NCI-H69 (cell line): ENCODE results near the gene P2RX2.

Experiments
- DNase-seq: peaks from one replicate; lab custom pipeline; 2025; lab: John Stamatoyannopoulos, UW

The P2RX2 gene

DNA sequence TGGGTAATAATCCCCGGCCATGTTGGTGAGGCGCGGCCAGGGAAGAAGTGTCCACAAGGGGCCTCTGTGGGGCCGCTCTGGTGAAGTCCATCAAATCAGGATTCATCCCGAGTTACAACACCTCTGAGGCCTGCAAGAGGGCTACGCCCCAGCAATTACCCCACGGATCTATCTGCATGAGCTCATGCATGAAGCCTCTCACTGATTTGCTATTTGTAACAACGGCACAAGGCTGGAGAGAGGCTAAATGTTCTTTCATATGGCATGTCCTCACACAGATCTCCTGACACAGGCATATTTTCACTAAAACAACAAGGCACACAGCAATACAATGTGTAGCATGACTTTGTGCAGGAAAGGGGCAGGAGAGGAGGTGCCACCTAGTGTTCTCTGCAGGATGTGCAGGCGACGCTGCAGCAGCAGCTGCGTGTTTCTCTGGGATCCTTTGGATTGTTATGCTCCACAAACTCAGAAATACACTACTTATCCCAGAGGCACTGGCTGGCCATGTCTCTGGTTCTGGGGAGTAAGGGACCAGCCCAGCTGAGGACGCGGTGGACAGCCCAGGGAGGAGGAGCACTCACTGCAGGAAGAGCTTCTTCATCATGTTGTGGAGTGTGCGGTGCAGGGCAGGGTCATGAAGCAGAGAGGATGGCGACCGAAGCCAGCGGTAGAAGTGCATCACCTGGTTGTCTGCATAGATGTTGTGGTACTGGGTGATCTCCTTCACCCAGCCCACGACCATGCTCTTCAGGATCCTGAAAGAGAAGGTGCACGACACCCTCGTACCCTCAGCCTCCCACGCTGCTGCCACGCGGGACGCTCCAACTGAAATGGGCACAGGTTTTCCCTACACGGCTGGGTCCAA is 20.2 kb downstream of the P2RX2 start:
- peak; percentile 18 for DNase-seq

- no peak for DNase-seq
Measured at GRCh38 chr12:132639956-132640520, 21.5 kb downstream of the P2RX2 start.

- DNase-seq, result no peak
Measured at GRCh38 chr12:132640936-132641335, 22.4 kb downstream of the P2RX2 start.

DNA sequence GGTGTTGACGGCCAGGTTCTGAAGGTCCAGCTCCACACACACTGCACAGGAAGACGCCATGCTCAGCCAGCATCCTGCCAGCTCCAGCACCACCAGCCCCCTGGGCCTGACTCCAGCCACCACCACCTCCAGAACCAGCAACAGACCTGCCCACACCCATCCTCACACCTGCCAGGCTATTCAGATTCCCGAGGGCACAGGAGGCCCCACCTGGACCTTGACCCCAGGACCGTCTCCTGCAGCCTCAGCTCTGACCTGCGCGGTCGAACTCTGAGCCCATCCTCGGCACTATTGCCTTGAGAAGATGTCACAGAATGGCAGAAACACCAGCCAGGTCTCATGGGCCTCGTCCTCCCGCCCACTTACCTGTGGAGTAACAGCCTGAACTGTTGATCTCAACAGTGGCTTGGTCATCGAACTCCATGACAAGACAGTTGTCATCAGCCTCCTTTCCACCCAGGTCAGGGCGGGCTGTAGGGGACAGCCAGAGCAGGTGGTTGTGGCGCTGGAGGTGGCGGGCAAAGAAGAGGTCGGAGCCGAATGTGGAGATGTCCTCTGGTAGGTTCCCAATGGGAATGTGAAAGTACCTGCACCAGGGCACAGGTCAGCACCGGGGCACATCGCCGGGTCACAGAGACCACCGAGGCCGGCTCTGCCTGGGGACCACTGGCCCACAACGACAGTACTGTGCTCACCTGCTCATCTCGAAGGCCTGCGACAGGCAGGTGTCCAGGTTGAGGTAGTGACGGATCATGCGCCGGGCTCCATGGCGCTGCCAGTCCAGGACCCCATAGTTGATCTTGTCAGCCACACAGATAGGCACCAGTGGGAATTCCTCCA is 23.5 kb downstream of the P2RX2 start:
- no peak for DNase-seq

- no peak for DNase-seq
Measured at GRCh38 chr12:132642846-132643835, 24.6 kb downstream of the P2RX2 start.

DNA sequence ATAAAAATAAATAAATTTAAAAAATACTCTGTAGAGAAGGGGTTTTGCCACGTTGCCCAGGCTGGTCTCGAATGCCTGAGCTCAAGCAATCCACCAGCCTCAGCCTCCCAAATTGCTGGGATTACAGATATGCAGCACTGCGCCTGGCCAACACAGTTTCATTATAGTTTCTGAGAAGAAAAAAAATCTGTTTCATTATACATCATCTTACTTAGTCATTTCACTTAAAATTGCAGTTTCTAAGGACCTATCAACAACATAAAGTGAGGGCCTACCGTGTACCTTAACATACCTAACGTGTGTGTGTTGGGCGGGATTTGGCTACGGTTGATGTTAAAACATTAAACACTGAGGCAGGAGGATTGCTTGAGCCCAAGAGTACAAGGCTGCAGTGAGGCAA is 28.3 kb downstream of the P2RX2 start:
- DNase-seq, result no peak

GRCh38 chr12:132647858-132648257 is 29.3 kb downstream of the P2RX2 start:
- DNase-seq, result no peak

GRCh38 chr12:132648616-132649225 is 30.1 kb downstream of the P2RX2 start:
- DNase-seq, result no peak

- no peak for DNase-seq
Measured at GRCh38 chr12:132649226-132649945, 30.8 kb downstream of the P2RX2 start.

GRCh38 chr12:132651444-132652100 is 33.0 kb downstream of the P2RX2 start:
- DNase-seq, result no peak

- no peak for DNase-seq
Measured at GRCh38 chr12:132653567-132654290, 35.2 kb downstream of the P2RX2 start.

GRCh38 chr12:132657004-132657727 is 38.6 kb downstream of the P2RX2 start:
- no peak for DNase-seq

- DNase-seq, result no peak
Measured at GRCh38 chr12:132658149-132658894, 39.7 kb downstream of the P2RX2 start.

- no peak for DNase-seq
Measured at GRCh38 chr12:132659146-132659545, 40.6 kb downstream of the P2RX2 start.

DNA sequence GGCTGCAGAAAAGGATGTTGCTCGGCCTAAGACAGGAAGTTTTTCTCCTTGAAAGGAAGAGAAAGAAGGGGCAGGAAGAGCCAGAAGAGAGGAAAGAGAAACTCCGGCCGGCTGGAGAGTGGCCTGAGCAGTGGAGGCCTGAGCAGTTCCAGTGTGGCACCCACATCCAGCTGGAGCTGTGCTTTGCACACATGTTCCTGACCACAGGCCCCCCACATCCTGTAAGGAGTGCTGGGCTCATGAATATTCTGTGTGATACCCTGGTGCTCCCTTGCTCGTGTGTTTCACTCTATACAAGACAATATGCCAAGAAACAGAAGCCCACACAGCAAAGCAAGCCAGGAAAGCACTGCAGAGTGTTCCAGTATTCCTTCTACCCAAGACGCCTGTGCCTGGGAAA is 41.5 kb downstream of the P2RX2 start:
- DNase-seq, result no peak

DNA sequence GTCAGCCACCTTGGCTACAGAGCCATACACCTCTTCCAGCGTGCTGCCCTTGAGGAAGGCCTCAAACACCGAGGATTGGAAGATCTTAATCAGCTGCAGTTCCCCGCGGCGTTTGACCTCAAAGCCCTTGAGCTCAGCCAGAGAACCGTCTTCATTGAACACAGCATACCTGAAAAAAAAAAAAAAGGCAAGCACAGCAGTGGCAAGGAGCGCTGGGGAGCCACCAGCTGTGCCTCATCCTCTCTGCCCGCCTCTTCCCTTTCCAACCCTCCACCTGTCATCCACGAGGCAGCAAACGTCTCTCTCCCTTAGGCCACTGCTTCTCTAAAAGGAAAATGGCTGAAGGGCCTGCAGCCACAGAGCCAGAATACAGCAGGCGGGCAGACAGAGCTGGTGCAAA is 42.4 kb downstream of the P2RX2 start:
- DNase-seq, result no peak

- DNase-seq, result no peak
Measured at GRCh38 chr12:132661972-132662371, 43.4 kb downstream of the P2RX2 start.
